Endothelial cell of umbilical vein (primary cell): ENCODE results near the gene AFG3L2. TPM values are rescaled to one million over a fixed set of nuclear protein-coding genes. Genes with fewer than 3 reads are reported as not detected.

Experiments
- BruUV-seq: library from RNA; stranded (reverse); fragments of 400-500 nt; replicated peaks from 2 replicates; lab custom pipeline; 2021; lab: Mats Ljungman, UMichigan
- CTCF ChIA-PET: fragments of 300-600, 350-600 bp; sonication (Branson Sonifier 250); formaldehyde crosslinking; loops from one replicate; lab custom pipeline; 2021; ENCODE audit warnings: antibody characterized with exemption, inconsistent platforms; lab: Charles Lee
- POLR2A ChIA-PET: fragments of 300-600, 350-600 bp; sonication (Branson Sonifier 250); formaldehyde crosslinking; loops from one replicate; lab custom pipeline; 2021; ENCODE audit warnings: antibody characterized with exemption, inconsistent platforms; lab: Charles Lee
- DNase-seq: peaks from one replicate; pipeline ENCODE4 v3.0.0-alpha.2; 2011; ENCODE audit warnings: low read depth, low spot score
- FAIRE-seq: peaks from 2 replicates; lab custom pipeline; 2011; peaks lifted over from hg19 to GRCh38; lab: Jason Lieb, UNC
- H2AFZ ChIP-seq: 2 replicates; pipeline ENCODE4 v1.6.0; 2012; ENCODE audit warnings: low read depth, low read length, control low read depth, inconsistent platforms
- H3K27ac ChIP-seq: 2 replicates; pipeline ENCODE4 v1.5.1; 2011; ENCODE audit warnings: low read depth, mild to moderate bottlenecking, control low read depth, low read length, moderate library complexity; ENCODE audit not compliant: insufficient read depth
- H3K27me3 ChIP-seq, 2 experiments: 2 replicates each; pipeline versions ENCODE4 v1.6.0 to v1.6.1; 2011; ENCODE audit warnings: low read length in 2 of 2, mixed read lengths in 1 of 2; ENCODE audit not compliant: control insufficient read depth in 2 of 2, insufficient read depth in 2 of 2
- H3K36me3 ChIP-seq, 2 experiments: 2 replicates in 1 of 2; 3 replicates in 1 of 2; pipeline ENCODE4 v1.5.1; 2011; ENCODE audit warnings: low read length in 2 of 2, mild to moderate bottlenecking in 1 of 2, moderate library complexity in 1 of 2; ENCODE audit not compliant: control insufficient read depth in 2 of 2, insufficient read depth in 2 of 2; ENCODE audit errors: extremely low read depth in 1 of 2
- H3K4me1 ChIP-seq: 3 replicates; pipeline ENCODE4 v1.5.1; 2011; ENCODE audit warnings: mild to moderate bottlenecking, low read length; ENCODE audit not compliant: control insufficient read depth, insufficient read depth; ENCODE audit errors: extremely low read depth
- H3K4me2 ChIP-seq: 2 replicates; pipeline ENCODE4 v1.6.1; 2011; ENCODE audit warnings: low read length, control low read depth, mixed read lengths; ENCODE audit not compliant: insufficient read depth
- H3K4me3 ChIP-seq, 3 experiments: fragments of 200-600 bp in 1 of 3; sonication (generic), shearing (Covaris generic) in 1 of 3; replicated peaks in 1 of 3; 2 replicates each; pipeline ENCODE4 v1.5.1; 2011 to 2016; ENCODE audit warnings: control low read depth in 3 of 3, low read length in 3 of 3, mild to moderate bottlenecking in 2 of 3, inconsistent platforms in 1 of 3, low read depth in 1 of 3, moderate library complexity in 1 of 3; ENCODE audit not compliant: insufficient read depth in 1 of 3
- H3K79me2 ChIP-seq: 2 replicates; pipeline ENCODE4 v1.6.0; 2012; ENCODE audit warnings: low read length, inconsistent platforms; ENCODE audit not compliant: control insufficient read depth, insufficient read depth
- H3K9ac ChIP-seq: replicated peaks from 2 replicates; pipeline ENCODE3; 2011; ENCODE audit warnings: low read length, control low read depth; ENCODE audit not compliant: insufficient read depth; ENCODE audit errors: extremely low read depth
- H3K9me1 ChIP-seq: replicated peaks from 3 replicates; pipeline ENCODE4 v1.6.0; 2011; ENCODE audit warnings: mild to moderate bottlenecking, low read length; ENCODE audit not compliant: control insufficient read depth, insufficient read depth; ENCODE audit errors: extremely low read depth
- H3K9me3 ChIP-seq: replicated peaks from 2 replicates; pipeline ENCODE4 v1.5.1; 2012; ENCODE audit warnings: low read length, inconsistent platforms; ENCODE audit not compliant: control insufficient read depth, insufficient read depth
- H4K20me1 ChIP-seq: replicated peaks from 2 replicates; pipeline ENCODE3; 2011; ENCODE audit warnings: mild to moderate bottlenecking, low read length; ENCODE audit not compliant: control insufficient read depth, insufficient read depth; ENCODE audit errors: extremely low read depth
- CTCF ChIP-seq, 2 donors: IDR thresholded peaks; 1 replicate in 1 of 2; 2 replicates in 1 of 2; pipeline ENCODE4 v1.5.1; 2011; ENCODE audit warnings: low read length in 2 of 2, mild to moderate bottlenecking in 2 of 2, moderate library complexity in 2 of 2, control low read depth in 1 of 2, inconsistent platforms in 1 of 2, low read depth in 1 of 2; ENCODE audit not compliant: insufficient read depth in 1 of 2; ENCODE audit errors: extremely low read depth in 1 of 2
- EZH2 ChIP-seq: IDR thresholded peaks from 2 replicates; pipeline ENCODE4 v1.6.1; 2012; ENCODE audit warnings: borderline replicate concordance, low read depth, mild to moderate bottlenecking, moderate library complexity, low read length, inconsistent platforms; ENCODE audit not compliant: severe bottlenecking
- FOS ChIP-seq: IDR thresholded peaks from 2 replicates; pipeline ENCODE4 v1.6.1; 2011; ENCODE audit warnings: mild to moderate bottlenecking, low read length, moderate library complexity, borderline replicate concordance; ENCODE audit not compliant: insufficient read depth
- GATA2 ChIP-seq: IDR thresholded peaks from 2 replicates; pipeline ENCODE4 v1.7.0; 2011; ENCODE audit warnings: low read depth, mild to moderate bottlenecking, moderate library complexity, mixed read lengths, low read length; ENCODE audit not compliant: insufficient read length, insufficient read depth
- JUN ChIP-seq: IDR thresholded peaks from 2 replicates; pipeline ENCODE4 v1.6.1; 2011; ENCODE audit warnings: borderline replicate concordance, low read depth; ENCODE audit not compliant: insufficient read length, insufficient read depth
- MAX ChIP-seq: IDR thresholded peaks from 2 replicates; pipeline ENCODE4 v1.6.1; 2011; ENCODE audit not compliant: insufficient read depth, insufficient read length
- MYC ChIP-seq: IDR thresholded peaks from one replicate; pipeline ENCODE4 v1.6.1; 2011; ENCODE audit warnings: mild to moderate bottlenecking, low read depth, low read length
- POLR2A ChIP-seq: IDR thresholded peaks from 2 replicates; pipeline ENCODE4 v1.6.1; 2012; ENCODE audit warnings: low read depth, mild to moderate bottlenecking, control low read depth, low read length
- POLR2AphosphoS5 ChIP-seq: IDR thresholded peaks from 2 replicates; pipeline ENCODE4 v1.6.1; 2012; ENCODE audit warnings: low read depth, mild to moderate bottlenecking, control low read depth, low read length, moderate library complexity; ENCODE audit not compliant: insufficient read depth
- dilution Hi-C: fragments of 300-500 bp; cut with MboI; formaldehyde crosslinking; loops from one replicate; pipeline ENCODE4 v1.15.0; 2019; ENCODE audit warnings: low sequenced_read_pairs; ENCODE audit not compliant: extremely low pct_ligation_motif_present
- intact Hi-C: fragments of 100-400 bp; cut with micrococcal nuclease; formaldehyde crosslinking; loops from one replicate; pipeline ENCODE4 v1.10.0; 2022
- polyA plus RNA-seq, 4 experiments: library from polyadenylated mRNA; depleted of rRNA in 3 of 4; stranded (reverse) in 3 of 4; unstranded in 1 of 4; fragments of >200 nt; gene quantifications; 2 replicates each; pipeline versions ENCODE4 v1.2.1 to v1.2.3, GENCODE V29; 2011 to 2012; ENCODE audit warnings: missing spikeins in 1 of 4
- total RNA-seq: library from RNA; stranded (reverse); gene quantifications from 2 replicates; pipeline ENCODE4 v1.2.3, GENCODE V29; 2021

The AFG3L2 gene
- total and polyA plus RNA-seq, 2 donors (not counting 3 experiments of a cell fraction or from before 2014, with no cell fraction given): 19.3 to 42.4 TPM

- Histone ChIP-seq H3K9me1 (no peaks in the 10 kb centered on the region), H3K4me3 (peak overlapping the region; percentile 60 to 79 (median 62)), H3K9me3 (no peaks in the 10 kb centered on the region), H3K79me2 (peaks cover 51% of the 10 kb centered on the region), H3K36me3 (no peaks in the 10 kb centered on the region), H3K4me1 (peaks cover 9% of the 10 kb centered on the region), H3K27me3 (no peaks in the 10 kb centered on the region), H4K20me1 (no peaks in the 10 kb centered on the region), H3K9ac (peak overlapping the region; percentile 85), H3K4me2 (peak overlapping the region; percentile 85), H2AFZ (peak overlapping the region; percentile 25), H3K27ac (peak overlapping the region; percentile 89)
- intact Hi-C loops (loop anchor here (5.0 kb wide), 1 partner anchor 281 kb away; the partner anchor contains the start of gene SPIRE1), dilution Hi-C loops (no loop called here)
- ChIA-PET CTCF (interaction anchor here (1.0 to 1.8 kb wide), 3 partner anchors 18 to 104 kb away, joined by 3 to 12 read pairs (median 3); no protein-coding TSS in a partner anchor), POLR2A (interaction anchor here (1.0 to 1.3 kb wide), 3 partner anchors 30 to 572 kb away, joined by 3 to 6 read pairs (median 4); partner anchors contain the start of gene SEH1L)
- TF ChIP-seq JUN: no peak
- no peak for TF ChIP-seq EZH2
- TF ChIP-seq MAX: no peak
- TF ChIP-seq FOS: no peak
- no peak for TF ChIP-seq GATA2
- no peak for TF ChIP-seq CTCF (IDR thresholded peaks at IDR 0.05; ENCODE audit: extremely low read depth in 1 of 2, insufficient read depth in 1 of 2, low read depth in 1 of 2, low read length in 2 of 2)
- no peak for TF ChIP-seq POLR2AphosphoS5
- TF ChIP-seq POLR2A: no peak
- no peak for TF ChIP-seq MYC
- peak; percentile 72 for FAIRE-seq
- BruUV-seq: TSS peak; percentile 42
- DNase-seq: peak; percentile 47
These were observed 833 bp downstream of the AFG3L2 start for GRCh38 chr18:12376034-12376753.
